Measurements from ENCODE around the gene HHAT. TPM values are rescaled to one million over a fixed set of nuclear protein-coding genes. Genes with fewer than 3 reads are reported as not detected.

The HHAT gene
- total and polyA plus RNA-seq, 4 experiments from 2014 or later, result 4.3 to 6.8 (median 5.8) TPM

- Histone ChIP-seq H3K9me3 (ENCODE audit: control insufficient read depth in 1 of 2, low read length in 2 of 2) (no peaks in the 10 kb centered on the region), H3K27ac (ENCODE audit: low read depth, low read length) (no peak overlapping the region), H3K4me1 (ENCODE audit: insufficient read depth, low read length) (peaks cover 45% of the 10 kb centered on the region), H3K36me3 (ENCODE audit: insufficient read depth, low read length) (no peaks in the 10 kb centered on the region), H3K4me3 (ENCODE audit: low read length in 2 of 2) (no peak overlapping the region), H3K27me3 (ENCODE audit: insufficient read depth, low read length) (no peaks in the 10 kb centered on the region)
- Mint-ChIP-seq H3K4me3 (peak overlapping the region in 1 of 8 donors; percentile 50), H3K27me3 (no peaks in the 10 kb centered on the region), H3K27ac (no peak overlapping the region), H3K36me3 (no peaks in the 10 kb centered on the region), H3K4me1 (peaks cover 0 to 22% (median 12%) of the 10 kb centered on the region in 4 donors), H3K9me3 (no peaks in the 10 kb centered on the region)
- CTCF ChIA-PET (ENCODE audit: partially characterized antibody), result no interaction called here
- DNase-seq, result no peak
- POLR2A ChIA-PET (ENCODE audit: partially characterized antibody), result no interaction called here
- intact Hi-C loops (cut with micrococcal nuclease), result no loop called here
These were observed 10.8 kb downstream of the HHAT start for GRCh38 chr1:210339500-210339899.

DNA sequence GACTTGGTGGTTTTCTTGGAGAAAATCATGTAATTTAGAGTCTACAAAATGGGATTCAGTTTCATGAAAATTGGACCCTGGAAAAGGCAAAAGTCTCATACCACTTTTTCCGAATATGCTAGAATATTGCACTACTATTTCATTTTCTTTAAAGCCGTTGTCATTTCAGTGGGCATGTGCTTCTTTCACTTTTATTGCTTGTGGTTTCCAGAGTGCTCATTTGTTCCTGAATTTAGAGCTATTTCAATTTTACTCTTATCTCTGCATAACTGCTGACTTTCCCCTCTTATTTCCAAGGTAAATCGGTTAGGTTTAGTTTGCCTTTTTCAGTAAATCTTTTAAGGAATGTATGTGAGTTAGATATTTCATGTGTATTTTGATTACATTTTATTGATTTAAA is 11.6 kb downstream of the HHAT start:
- H3K4me1 ChIP-seq (ENCODE audit: insufficient read depth, low read length), result peaks cover 46% of the 10 kb centered on the region
- H3K4me3 ChIP-seq (ENCODE audit: low read length in 2 of 2), result no peak overlapping the region
- Mint-ChIP-seq H3K9me3 (no peaks in the 10 kb centered on the region), H3K27me3 (no peaks in the 10 kb centered on the region), H3K4me3 (peak overlapping the region in 7 of 8 donors; percentile 5 to 82 (median 62)), H3K4me1 (peaks cover 0 to 22% (median 12%) of the 10 kb centered on the region in 4 donors), H3K36me3 (no peaks in the 10 kb centered on the region), H3K27ac (peak overlapping the region in 6 of 7 donors; percentile 5 to 83 (median 31))
- intact Hi-C loops (cut with micrococcal nuclease), result loop anchor here (2.0 kb wide), 1 partner anchor 20 kb away; no protein-coding TSS in a partner anchor
- no peaks in the 10 kb centered on the region for H3K27me3 ChIP-seq (ENCODE audit: insufficient read depth, low read length)
- CTCF ChIA-PET (ENCODE audit: partially characterized antibody), result interaction anchor here (0.8 to 2.7 kb wide), 7 partner anchors 11 to 34 kb away, joined by 3 to 16 read pairs (median 4); partner anchors contain the start of gene HHAT
- no peak overlapping the region for H3K27ac ChIP-seq (ENCODE audit: low read depth, low read length)
- no peaks in the 10 kb centered on the region for H3K36me3 ChIP-seq (ENCODE audit: insufficient read depth, low read length)
- no peak for DNase-seq
- H3K9me3 ChIP-seq (ENCODE audit: control insufficient read depth in 1 of 2, low read length in 2 of 2), result no peaks in the 10 kb centered on the region
- POLR2A ChIA-PET (ENCODE audit: partially characterized antibody), result interaction anchor here (1.0 to 2.7 kb wide), 4 partner anchors 11 to 987 kb away, joined by 3 to 33 read pairs (median 4); partner anchors contain the start of genes HHAT and TRAF5

DNA sequence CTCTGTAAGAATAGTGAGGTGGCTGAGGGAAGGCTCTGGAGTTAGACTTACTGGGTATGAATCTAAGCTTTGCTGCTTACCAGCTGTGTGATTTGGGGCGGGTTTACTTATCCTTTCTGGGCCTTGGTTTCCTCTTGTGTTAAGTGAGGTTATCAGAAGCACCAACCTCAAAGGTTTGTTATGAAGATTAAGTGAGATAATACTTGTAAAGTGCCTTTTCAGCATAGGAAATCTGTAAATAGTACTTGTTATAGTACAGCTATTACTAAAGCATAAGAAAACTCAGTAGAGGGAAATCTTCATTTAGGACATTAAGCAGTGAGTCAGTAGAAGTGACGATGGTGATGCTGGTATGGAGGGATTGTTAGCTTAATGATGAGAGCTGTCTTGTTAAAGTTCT is 12.1 kb downstream of the HHAT start:
- peak overlapping the region; percentile 5 to 92 (median 65) for H3K27ac Mint-ChIP-seq
- ChIA-PET POLR2A (ENCODE audit: partially characterized antibody) (interaction anchor here (0.9 to 3.2 kb wide), 6 partner anchors 7 to 986 kb away, joined by 3 to 33 read pairs (median 4); partner anchors contain the start of genes HHAT and TRAF5), CTCF (ENCODE audit: partially characterized antibody) (interaction anchor here (0.8 to 2.7 kb wide), 8 partner anchors 11 to 64 kb away, joined by 3 to 16 read pairs (median 4); partner anchors contain the start of gene HHAT)
- Histone ChIP-seq H3K9me3 (ENCODE audit: control insufficient read depth in 1 of 2, low read length in 2 of 2) (no peaks in the 10 kb centered on the region), H3K27me3 (ENCODE audit: insufficient read depth, low read length) (no peaks in the 10 kb centered on the region), H3K4me3 (ENCODE audit: low read length in 2 of 2) (no peak overlapping the region), H3K36me3 (ENCODE audit: insufficient read depth, low read length) (no peaks in the 10 kb centered on the region), H3K27ac (ENCODE audit: low read depth, low read length) (peak overlapping the region; percentile 16), H3K4me1 (ENCODE audit: insufficient read depth, low read length) (peaks cover 46% of the 10 kb centered on the region)
- no peaks in the 10 kb centered on the region for H3K27me3 Mint-ChIP-seq
- DNase-seq, result peak in 4 of 5 donors; percentile 22 to 41 (median 32)
- H3K9me3 Mint-ChIP-seq, result no peaks in the 10 kb centered on the region
- H3K36me3 Mint-ChIP-seq, result no peaks in the 10 kb centered on the region
- peak overlapping the region in 7 of 8 donors; percentile 5 to 82 (median 62) for H3K4me3 Mint-ChIP-seq
- intact Hi-C loops (cut with micrococcal nuclease), result loop anchor here (2.0 kb wide), 1 partner anchor 20 kb away; no protein-coding TSS in a partner anchor
- H3K4me1 Mint-ChIP-seq, result peaks cover 0 to 20% (median 12%) of the 10 kb centered on the region in 4 donors

DNA sequence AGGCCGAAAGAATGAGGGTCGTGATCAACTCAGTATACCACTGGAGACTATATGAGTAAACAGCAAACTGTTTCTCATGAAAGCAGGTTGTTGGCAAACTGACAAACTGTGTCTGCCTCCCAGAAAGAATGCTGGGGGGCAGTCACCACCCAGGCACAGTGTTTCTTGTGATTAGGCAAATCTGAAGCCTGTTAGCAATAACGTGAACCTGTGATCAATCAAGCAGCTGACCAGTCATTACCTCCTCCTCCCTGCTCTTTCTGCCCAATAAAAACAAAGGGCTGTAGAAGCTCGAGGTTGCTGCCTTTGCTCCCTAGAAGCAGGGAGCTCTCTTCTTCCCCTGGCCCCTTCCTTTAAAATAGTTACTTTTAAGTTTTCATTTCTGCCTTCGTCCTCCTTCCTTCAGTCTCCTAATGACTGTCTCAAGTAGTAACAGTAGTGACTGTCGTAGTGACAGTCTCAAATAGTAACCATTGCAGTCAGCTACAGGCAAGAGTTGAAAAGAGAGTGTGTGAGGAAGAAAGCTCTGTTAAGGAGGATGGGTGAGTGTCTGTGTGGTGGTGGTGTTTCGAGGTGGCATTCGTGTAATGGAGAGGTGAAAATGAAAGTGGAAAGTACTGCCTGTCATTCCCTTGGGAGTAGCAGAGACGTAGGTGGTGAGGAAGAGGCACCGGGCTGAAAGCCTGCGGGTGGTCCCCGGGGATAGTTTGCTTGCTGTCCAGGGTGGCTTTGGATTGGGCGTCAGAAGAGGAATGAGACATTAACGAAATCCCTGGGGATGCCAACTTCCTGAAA is 14.5 kb downstream of the HHAT start:
- Mint-ChIP-seq H3K4me3 (no peak overlapping the region), H3K27ac (no peak overlapping the region), H3K9me3 (no peaks in the 10 kb centered on the region), H3K27me3 (no peaks in the 10 kb centered on the region), H3K4me1 (peaks cover 0 to 21% (median 12%) of the 10 kb centered on the region in 4 donors), H3K36me3 (no peaks in the 10 kb centered on the region)
- POLR2A ChIA-PET (ENCODE audit: partially characterized antibody), result interaction anchor here (1.0 to 3.2 kb wide), 2 partner anchors 10 to 18 kb away, joined by 3 to 22 read pairs; no protein-coding TSS in a partner anchor
- H3K27ac ChIP-seq (ENCODE audit: low read depth, low read length), result no peak overlapping the region
- CTCF ChIA-PET (ENCODE audit: partially characterized antibody), result interaction anchor here (1.0 to 2.5 kb wide), 2 partner anchors 32 to 64 kb away, joined by 3 to 14 read pairs; no protein-coding TSS in a partner anchor
- no peak overlapping the region for H3K4me3 ChIP-seq (ENCODE audit: low read length in 2 of 2)
- H3K9me3 ChIP-seq (ENCODE audit: control insufficient read depth in 1 of 2, low read length in 2 of 2), result no peaks in the 10 kb centered on the region
- no peaks in the 10 kb centered on the region for H3K27me3 ChIP-seq (ENCODE audit: insufficient read depth, low read length)
- no peaks in the 10 kb centered on the region for H3K36me3 ChIP-seq (ENCODE audit: insufficient read depth, low read length)
- intact Hi-C loops (cut with micrococcal nuclease), result no loop called here
- DNase-seq, result peak in 1 of 5 donors; percentile 8
- peaks cover 46% of the 10 kb centered on the region for H3K4me1 ChIP-seq (ENCODE audit: insufficient read depth, low read length)

GRCh38 chr1:210344706-210345105 is 16.0 kb downstream of the HHAT start:
- Histone ChIP-seq H3K27ac (ENCODE audit: low read depth, low read length) (no peak overlapping the region), H3K4me1 (ENCODE audit: insufficient read depth, low read length) (peaks cover 46% of the 10 kb centered on the region), H3K4me3 (ENCODE audit: low read length in 2 of 2) (no peak overlapping the region), H3K27me3 (ENCODE audit: insufficient read depth, low read length) (no peaks in the 10 kb centered on the region), H3K36me3 (ENCODE audit: insufficient read depth, low read length) (no peaks in the 10 kb centered on the region), H3K9me3 (ENCODE audit: control insufficient read depth in 1 of 2, low read length in 2 of 2) (no peaks in the 10 kb centered on the region)
- ChIA-PET CTCF (ENCODE audit: partially characterized antibody) (interaction anchor here (0.8 to 1.3 kb wide), 3 partner anchors 15 to 30 kb away, joined by 3 to 4 read pairs (median 3); no protein-coding TSS in a partner anchor), POLR2A (ENCODE audit: partially characterized antibody) (interaction anchor here (1.1 kb wide), 1 partner anchor 12 kb away, joined by 3 read pairs; no protein-coding TSS in a partner anchor)
- peaks cover 1 to 12% of the 10 kb centered on the region in 2 donors for H3K36me3 Mint-ChIP-seq
- H3K27me3 Mint-ChIP-seq, result no peaks in the 10 kb centered on the region
- intact Hi-C loops (cut with micrococcal nuclease), result no loop called here
- H3K9me3 Mint-ChIP-seq, result no peaks in the 10 kb centered on the region
- H3K27ac Mint-ChIP-seq, result peak overlapping the region in 1 of 7 donors; percentile 33
- H3K4me3 Mint-ChIP-seq, result no peak overlapping the region
- no peak for DNase-seq
- H3K4me1 Mint-ChIP-seq, result peaks cover 0 to 21% (median 12%) of the 10 kb centered on the region in 4 donors

- Histone ChIP-seq H3K9me3 (ENCODE audit: control insufficient read depth in 1 of 2, low read length in 2 of 2) (no peaks in the 10 kb centered on the region), H3K27ac (ENCODE audit: low read depth, low read length) (no peak overlapping the region), H3K4me1 (ENCODE audit: insufficient read depth, low read length) (peaks cover 24% of the 10 kb centered on the region), H3K4me3 (ENCODE audit: low read length in 2 of 2) (no peak overlapping the region), H3K27me3 (ENCODE audit: insufficient read depth, low read length) (no peaks in the 10 kb centered on the region), H3K36me3 (ENCODE audit: insufficient read depth, low read length) (no peaks in the 10 kb centered on the region)
- Mint-ChIP-seq H3K9me3 (no peaks in the 10 kb centered on the region), H3K4me3 (no peak overlapping the region), H3K36me3 (peaks cover 8 to 15% of the 10 kb centered on the region in 2 donors), H3K27ac (peak overlapping the region in 2 of 7 donors; percentile 20 to 48), H3K27me3 (no peaks in the 10 kb centered on the region), H3K4me1 (peaks cover 0 to 6% (median 5%) of the 10 kb centered on the region in 4 donors)
- intact Hi-C loops (cut with micrococcal nuclease), result no loop called here
- CTCF ChIA-PET (ENCODE audit: partially characterized antibody), result no interaction called here
- DNase-seq, result no peak
- POLR2A ChIA-PET (ENCODE audit: partially characterized antibody), result no interaction called here
These were observed 18.4 kb downstream of the HHAT start for GRCh38 chr1:210347112-210347511.

DNA sequence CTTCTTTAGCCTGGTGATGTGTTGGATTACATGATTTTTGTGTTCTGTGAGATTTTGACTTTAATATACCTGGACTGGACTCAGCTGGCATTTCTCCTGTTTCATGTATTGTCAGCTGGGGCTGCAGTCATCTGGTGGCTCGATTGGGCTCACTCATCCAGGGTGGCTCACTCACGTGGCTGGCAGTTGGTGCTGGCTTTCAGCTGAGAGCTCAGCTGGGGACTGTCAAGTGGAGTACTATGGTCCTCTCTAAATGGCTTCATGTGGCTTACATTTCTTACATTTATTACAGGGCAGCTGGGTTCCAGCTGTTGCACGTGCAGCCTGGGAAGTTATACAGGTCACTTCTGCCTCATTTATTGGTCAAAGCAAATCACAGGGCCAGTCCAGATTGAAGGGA is 22.8 kb downstream of the HHAT start:
- H3K27ac Mint-ChIP-seq, result no peak overlapping the region
- Histone ChIP-seq H3K9me3 (ENCODE audit: control insufficient read depth in 1 of 2, low read length in 2 of 2) (no peaks in the 10 kb centered on the region), H3K4me3 (ENCODE audit: low read length in 2 of 2) (no peak overlapping the region), H3K36me3 (ENCODE audit: insufficient read depth, low read length) (no peaks in the 10 kb centered on the region), H3K27me3 (ENCODE audit: insufficient read depth, low read length) (no peaks in the 10 kb centered on the region), H3K4me1 (ENCODE audit: insufficient read depth, low read length) (no peaks in the 10 kb centered on the region), H3K27ac (ENCODE audit: low read depth, low read length) (no peak overlapping the region)
- DNase-seq, result no peak
- ChIA-PET POLR2A (ENCODE audit: partially characterized antibody) (no interaction called here), CTCF (ENCODE audit: partially characterized antibody) (interaction anchor here (1.0 to 3.9 kb wide), 4 partner anchors 9 to 41 kb away, joined by 3 to 20 read pairs (median 3); no protein-coding TSS in a partner anchor)
- peaks cover 13 to 23% of the 10 kb centered on the region in 2 donors for H3K36me3 Mint-ChIP-seq
- H3K4me3 Mint-ChIP-seq, result no peak overlapping the region
- H3K27me3 Mint-ChIP-seq, result no peaks in the 10 kb centered on the region
- intact Hi-C loops (cut with micrococcal nuclease), result no loop called here
- no peaks in the 10 kb centered on the region for H3K9me3 Mint-ChIP-seq
- peaks cover 1 to 5% (median 5%) of the 10 kb centered on the region in 4 donors for H3K4me1 Mint-ChIP-seq

Data from CD4-positive, alpha-beta memory T cell (primary cell).